Left lung (tissue), 10 donors: ENCODE measurements around the gene OSBPL1A. TPM values are rescaled to one million over a fixed set of nuclear protein-coding genes. Genes with fewer than 3 reads are reported as not detected.
A peak's percentile ranks its signal among the peaks of the same experiment; 100 is the strongest.

Source experiments
- ATAC-seq: fragments of 200-7000 bp; cut with Tn5 transposase; one replicate; pipeline ENCODE4 v1.9.1; 2020; ENCODE audit warnings: moderate library complexity
- DNase-seq, 4 donors: peaks; one replicate each; pipeline ENCODE4 v3.0.0-alpha.2; 2013 to 2020
- H3K27ac ChIP-seq, 2 donors: fragments of 200-600 bp; sonication (generic) in 1 of 2; one replicate each; pipeline versions ENCODE4 v1.5.0 to v1.8.0; 2020 to 2021
- H3K27me3 ChIP-seq, 2 donors: fragments of 200-600 bp; sonication (generic) in 1 of 2; one replicate each; pipeline versions ENCODE4 v1.5.0 to v1.8.0; 2020 to 2021
- H3K36me3 ChIP-seq, 2 donors: fragments of 200-600 bp; sonication (generic) in 1 of 2; one replicate each; pipeline versions ENCODE4 v1.5.0 to v1.8.0; 2020 to 2021
- H3K4me1 ChIP-seq, 2 donors: fragments of 200-600 bp; one replicate each; pipeline ENCODE4 v1.8.0; 2021
- H3K4me3 ChIP-seq, 2 donors: fragments of 200-600 bp; sonication (generic) in 1 of 2; one replicate each; pipeline versions ENCODE4 v1.5.0 to v1.8.0; 2020 to 2021; ENCODE audit warnings: mild to moderate bottlenecking in 1 of 2
- H3K9me3 ChIP-seq, 2 donors: fragments of 200-600 bp; sonication (generic) in 1 of 2; one replicate each; pipeline versions ENCODE4 v1.5.0 to v1.8.0; 2020 to 2021
- CTCF ChIP-seq, 2 donors: fragments of 200-600 bp; sonication (generic) in 1 of 2; IDR thresholded peaks; one replicate each; pipeline versions ENCODE4 v1.5.0 to v1.8.0; 2021; ENCODE audit warnings: antibody characterized with exemption in 2 of 2
- intact Hi-C, 2 donors: fragments of 100-400 bp; cut with DNase I; formaldehyde crosslinking; loops; one replicate each; pipeline versions ENCODE4 v1.11.2 to v1.14.2; 2022
- polyA plus RNA-seq, 6 donors: library from polyadenylated mRNA; unstranded; fragments of 120-200 nt; gene quantifications; one replicate each; pipeline ENCODE4 v1.2.1, GENCODE V29; 2013; ENCODE audit not compliant: insufficient read length in 6 of 6
- total RNA-seq, 2 donors: library from RNA; stranded (reverse); fragmentation: NEBNext Ultra II Directional; extraction: Animal tissue kit (Norgen Biotek cat#: 25700); gene quantifications; one replicate each; pipeline ENCODE4 v1.2.1, GENCODE V29; 2021
- donor health status: DM: no; HTN: yes; CAD: no.
- donor health status: DM: no; HTN: no; CAD: no.

The OSBPL1A gene
- total and polyA plus RNA-seq, 8 donors, result 29.6 to 65.7 (median 55.1) TPM

GRCh38 chr18:24426398-24427294 is 29.0 kb upstream of the OSBPL1A start, which contains the start of gene IMPACT:
IMPACT (plus strand) TSS chr18:24426670; CDS start chr18:24426757, 87 bp downstream.
- Histone ChIP-seq H3K27ac (peak within 1 kb of the TSS; percentile 84 to 92), H3K4me3 (peak within 1 kb of the TSS; percentile 90), H3K4me1 (peaks cover 6 to 13% of the 10 kb centered on the region in 2 donors), H3K9me3 (no peaks in the 10 kb centered on the region), H3K27me3 (peaks cover 3 to 9% of the 10 kb centered on the region in 2 donors), H3K36me3 (peaks cover 0 to 15% of the 10 kb centered on the region in 2 donors)
- peak; percentile 99 for ATAC-seq
- DNase-seq, result peak; percentile 78 to 96 (median 84)
- intact Hi-C loops, result no loop called here
- no peak for TF ChIP-seq CTCF (IDR thresholded peaks at IDR 0.05)

- peaks cover 6 to 13% of the 10 kb centered on the region in 2 donors for H3K4me1 ChIP-seq
- H3K27ac ChIP-seq, result peak overlapping the region; percentile 84 to 92
- TF ChIP-seq CTCF (IDR thresholded peaks at IDR 0.05), result no peak
- H3K9me3 ChIP-seq, result no peaks in the 10 kb centered on the region
- no peak for DNase-seq
- intact Hi-C loops, result no loop called here
- H3K4me3 ChIP-seq, result peak overlapping the region; percentile 90
- no peak for ATAC-seq
- H3K36me3 ChIP-seq, result peaks cover 0 to 9% of the 10 kb centered on the region in 2 donors
- H3K27me3 ChIP-seq, result peaks cover 3 to 9% of the 10 kb centered on the region in 2 donors
Observed at GRCh38 chr18:24426073-24426397, 28.4 kb upstream of the OSBPL1A start.

GRCh38 chr18:24421831-24422230 is 24.2 kb upstream of the OSBPL1A start:
- DNase-seq, result no peak
- ATAC-seq, result no peak
- TF ChIP-seq CTCF (IDR thresholded peaks at IDR 0.05), result no peak
- intact Hi-C loops, result no loop called here
- no peaks in the 10 kb centered on the region for H3K36me3 ChIP-seq
- no peak overlapping the region for H3K27ac ChIP-seq
- no peak overlapping the region for H3K4me3 ChIP-seq
- H3K9me3 ChIP-seq, result no peaks in the 10 kb centered on the region
- peaks cover 3 to 26% of the 10 kb centered on the region in 2 donors for H3K27me3 ChIP-seq
- no peaks in the 10 kb centered on the region for H3K4me1 ChIP-seq

DNA sequence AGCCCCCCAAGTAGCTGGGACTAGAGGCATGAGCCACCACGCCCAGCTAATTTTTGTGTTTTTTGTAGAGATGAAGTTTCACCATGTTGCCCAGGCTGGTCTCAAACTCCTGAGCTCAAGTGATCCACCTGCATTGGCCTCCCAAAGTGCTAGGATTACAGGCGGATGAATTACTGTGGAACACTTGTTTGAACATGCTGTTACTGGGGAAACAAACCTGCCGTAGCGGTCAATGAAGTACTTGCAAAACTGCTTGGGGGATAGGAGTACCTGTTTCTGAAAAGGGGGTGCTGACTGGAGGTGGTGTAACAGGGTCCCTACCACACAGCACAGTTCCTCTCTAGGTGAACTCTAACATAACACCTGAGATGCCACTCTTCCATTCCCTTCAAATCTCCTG is 22.9 kb upstream of the OSBPL1A start:
- DNase-seq, result no peak
- Histone ChIP-seq H3K36me3 (no peaks in the 10 kb centered on the region), H3K4me3 (no peak overlapping the region), H3K27me3 (peaks cover 3 to 26% of the 10 kb centered on the region in 2 donors), H3K4me1 (no peaks in the 10 kb centered on the region), H3K27ac (no peak overlapping the region), H3K9me3 (no peaks in the 10 kb centered on the region)
- no peak for TF ChIP-seq CTCF (IDR thresholded peaks at IDR 0.05)
- ATAC-seq, result no peak
- intact Hi-C loops, result no loop called here

DNA sequence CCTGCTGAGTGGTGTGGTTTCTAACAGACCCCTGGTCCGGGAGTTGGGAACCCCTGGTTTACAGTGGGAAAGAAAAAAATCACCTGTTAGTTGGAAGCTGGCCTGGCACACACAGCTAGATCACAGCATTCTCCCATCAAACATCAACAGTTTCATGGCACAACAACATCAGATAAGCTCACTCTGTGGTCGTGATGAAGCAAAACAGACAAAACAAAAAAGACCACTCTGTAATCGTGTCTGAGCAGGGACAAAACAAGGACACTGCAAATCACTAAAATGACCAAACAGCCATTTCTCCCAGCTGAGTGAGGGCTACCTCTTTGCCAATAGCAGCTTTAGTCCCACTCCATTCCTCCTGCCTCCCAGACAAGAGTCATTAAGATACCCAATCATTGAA is 19.9 kb upstream of the OSBPL1A start:
- DNase-seq (no peak), ATAC-seq (no peak)
- Histone ChIP-seq H3K9me3 (no peaks in the 10 kb centered on the region), H3K4me3 (no peak overlapping the region), H3K4me1 (no peaks in the 10 kb centered on the region), H3K36me3 (no peaks in the 10 kb centered on the region), H3K27me3 (peaks cover 0 to 17% of the 10 kb centered on the region in 2 donors), H3K27ac (no peak overlapping the region)
- intact Hi-C loops, result no loop called here
- TF ChIP-seq CTCF (IDR thresholded peaks at IDR 0.05), result no peak
